Activated naive CD4-positive, alpha-beta T cell treated with anti-CD3 and anti-CD28 coated beads, Interleukin-2, amount 50 U/mL, for 16 hours (primary cell): ENCODE results near the gene SMIM21.

Source experiments
- DNase-seq: peaks from one replicate; pipeline ENCODE4 v3.0.0-alpha.2; 2020

Gene SMIM21

DNA sequence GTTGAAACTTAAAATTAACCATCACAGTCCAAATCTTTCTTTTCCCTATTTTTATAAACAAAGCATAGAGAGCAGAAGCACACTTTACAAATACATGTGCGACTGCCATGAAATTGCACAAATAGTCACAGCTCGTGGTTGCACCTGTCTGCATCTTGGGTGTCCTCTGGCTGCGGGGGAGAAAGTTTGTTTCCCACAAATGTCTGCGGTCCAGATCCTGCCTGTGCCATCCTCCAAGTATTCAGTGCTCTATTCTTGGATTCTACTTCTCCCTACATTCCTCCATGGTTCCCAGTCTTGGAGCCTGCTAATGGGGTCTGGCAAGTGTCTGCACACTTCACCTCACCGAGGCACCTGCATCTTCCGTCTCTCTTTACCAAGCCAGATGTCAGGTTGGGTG is 52.2 kb downstream of the SMIM21 start:
- DNase-seq, result no peak

DNA sequence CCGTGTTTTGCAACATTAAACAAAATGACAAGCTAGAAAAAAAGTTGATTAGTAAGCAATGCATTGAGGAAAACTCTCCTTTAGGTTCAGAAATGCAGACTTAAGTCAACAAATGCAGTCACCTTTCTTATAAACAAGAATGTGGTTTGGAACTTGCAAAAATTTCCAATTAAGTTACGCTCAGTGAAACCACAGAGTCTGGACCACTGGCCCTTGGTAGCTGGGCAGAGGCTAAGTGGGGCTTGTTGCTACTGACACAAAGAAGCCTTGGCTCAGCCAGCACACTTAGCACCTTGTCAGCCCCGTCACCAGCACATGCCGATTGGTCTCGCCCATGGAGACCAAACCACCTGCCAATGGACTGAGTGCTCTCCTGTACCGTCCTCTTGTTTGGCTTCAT is 53.0 kb downstream of the SMIM21 start:
- DNase-seq, result no peak

DNA sequence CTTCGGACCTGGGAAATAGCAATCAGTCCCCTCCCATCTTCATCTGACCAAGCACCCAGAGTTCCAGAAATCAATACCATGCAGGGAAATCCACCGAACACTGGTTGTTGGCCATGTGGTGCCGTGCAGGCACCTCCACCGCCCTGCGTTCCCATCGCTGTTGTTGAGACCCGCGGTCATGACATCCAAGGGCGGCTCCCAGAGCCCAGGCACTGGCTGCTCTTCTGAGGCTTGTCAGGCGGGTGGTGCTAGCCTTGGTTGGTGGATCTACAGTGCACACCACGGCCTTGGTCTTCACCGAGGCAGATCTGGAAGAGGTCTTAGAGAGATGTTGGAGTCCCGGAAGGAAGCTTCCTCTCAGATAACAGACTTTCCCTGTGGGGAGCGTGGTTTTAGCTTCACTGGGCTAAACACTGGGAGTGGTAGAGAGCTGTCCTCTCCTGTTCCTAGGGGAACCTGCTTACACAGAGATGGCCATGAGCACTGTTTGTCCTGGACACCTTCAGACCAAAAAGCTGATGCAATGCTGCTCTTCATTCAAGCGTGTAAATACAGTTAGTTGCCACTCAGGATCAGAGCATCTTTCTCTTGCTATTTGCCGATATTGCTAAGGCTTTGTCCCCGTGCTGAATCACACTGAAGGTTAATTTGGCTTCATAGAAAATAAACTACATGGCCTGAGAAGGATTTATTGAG is 58.3 kb downstream of the SMIM21 start:
- no peak for DNase-seq

DNA sequence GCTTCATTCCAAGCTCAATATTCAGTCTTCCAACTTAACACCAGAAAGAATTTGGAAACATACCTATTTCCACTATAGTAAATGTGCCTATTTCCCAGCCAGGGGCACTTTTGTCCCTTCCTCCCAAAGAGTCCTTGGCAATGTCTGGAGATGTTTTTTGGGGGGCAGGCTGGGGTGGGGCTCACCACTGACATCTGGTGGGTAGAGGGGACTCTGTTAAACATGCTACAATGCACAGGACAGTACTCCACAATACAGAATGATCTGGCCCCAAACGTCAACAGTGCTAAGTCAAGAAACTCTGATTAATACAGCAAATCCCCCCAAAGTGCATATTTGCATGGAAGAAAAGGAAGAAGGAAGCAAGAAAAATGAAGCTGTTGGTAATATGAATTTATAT is 61.7 kb downstream of the SMIM21 start:
- no peak for DNase-seq

DNA sequence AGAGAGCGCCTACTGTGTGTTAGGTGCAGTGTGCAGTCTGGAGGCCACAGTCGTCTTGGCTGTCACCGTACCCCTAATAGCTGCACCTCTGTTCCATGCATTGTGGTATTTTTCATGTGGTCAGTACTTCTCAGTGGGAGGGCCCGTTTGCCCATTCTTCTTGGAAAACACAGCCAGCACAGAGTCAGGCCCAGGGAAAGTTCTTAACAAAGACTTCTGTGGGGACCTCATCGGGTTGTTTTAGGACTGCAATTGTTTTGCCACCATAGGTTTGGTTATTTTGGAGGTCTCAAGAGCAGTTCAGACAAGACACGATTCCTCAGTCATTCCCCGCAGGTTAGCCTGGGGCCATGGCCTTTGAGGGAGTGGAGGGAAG is 62.3 kb downstream of the SMIM21 start:
- no peak for DNase-seq

DNA sequence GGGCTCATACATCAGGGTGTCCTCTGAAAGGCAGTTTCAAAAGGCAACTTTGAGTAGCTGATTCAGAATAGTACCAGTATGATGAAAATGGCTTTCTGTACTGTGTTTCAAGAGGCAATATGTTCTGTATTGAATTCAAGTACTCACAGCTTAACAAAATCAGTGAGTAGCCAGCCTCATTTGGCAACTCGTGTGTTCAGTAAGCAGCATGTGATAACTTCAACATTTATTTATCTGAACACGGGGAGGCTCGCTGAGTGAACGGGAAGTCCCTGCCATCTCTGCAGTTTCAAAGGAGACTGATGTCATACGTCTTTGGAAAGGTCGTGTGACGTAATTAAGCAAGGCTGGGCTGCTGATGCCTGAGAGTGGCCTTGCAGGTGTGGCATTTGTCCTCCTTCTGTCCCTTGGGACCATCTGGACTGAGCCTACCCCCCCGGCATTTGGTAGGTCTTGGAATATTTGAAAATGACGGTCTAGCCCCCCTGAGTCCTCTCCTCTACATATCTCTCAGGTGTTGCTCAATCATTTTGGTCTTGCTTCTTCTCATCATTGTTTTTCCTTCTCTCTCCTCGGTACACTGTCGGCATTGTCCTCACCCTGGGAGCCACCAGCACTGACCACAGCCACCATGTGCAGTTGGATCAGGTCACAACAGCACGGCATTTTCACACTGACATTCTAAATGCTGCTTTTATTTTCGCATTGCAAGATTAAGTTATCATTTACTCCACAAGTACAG is 62.8 kb downstream of the SMIM21 start:
- no peak for DNase-seq

DNA sequence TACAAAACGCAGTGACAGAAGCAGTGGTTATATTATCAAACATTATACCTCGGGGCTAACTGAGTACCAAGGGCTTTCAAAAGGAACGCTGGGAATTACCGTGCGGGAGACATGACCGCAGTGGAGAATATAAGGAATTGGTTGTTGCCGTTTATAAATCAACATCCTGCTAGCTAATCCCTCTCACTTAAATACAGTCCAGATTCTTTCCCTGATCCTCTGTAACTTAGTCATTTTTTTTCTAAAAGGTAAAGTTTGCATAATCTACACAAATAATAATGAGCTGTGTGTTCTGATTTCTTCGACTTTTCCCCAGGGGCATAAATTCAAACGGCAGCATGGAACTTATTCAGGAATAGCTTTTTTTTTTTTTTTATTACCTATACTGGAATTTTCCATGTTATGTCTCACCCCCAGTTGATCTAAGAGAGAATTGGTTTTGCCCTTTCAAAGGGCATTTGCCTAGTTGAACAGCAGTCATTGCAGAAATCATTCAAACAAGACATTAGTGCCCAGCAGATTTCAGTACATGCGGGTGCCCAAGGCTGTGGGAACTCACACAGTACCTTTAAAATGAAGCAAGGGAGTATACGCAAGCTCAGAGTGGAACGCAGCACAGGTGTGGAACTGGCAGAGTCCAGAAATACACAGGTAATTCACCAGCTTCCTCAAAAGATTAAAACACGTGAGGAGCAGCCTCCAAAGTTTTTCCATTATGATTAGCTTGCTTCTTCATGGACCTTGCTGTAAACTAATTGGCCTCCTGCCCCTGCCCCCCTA is 63.9 kb downstream of the SMIM21 start:
- DNase-seq, result no peak

DNA sequence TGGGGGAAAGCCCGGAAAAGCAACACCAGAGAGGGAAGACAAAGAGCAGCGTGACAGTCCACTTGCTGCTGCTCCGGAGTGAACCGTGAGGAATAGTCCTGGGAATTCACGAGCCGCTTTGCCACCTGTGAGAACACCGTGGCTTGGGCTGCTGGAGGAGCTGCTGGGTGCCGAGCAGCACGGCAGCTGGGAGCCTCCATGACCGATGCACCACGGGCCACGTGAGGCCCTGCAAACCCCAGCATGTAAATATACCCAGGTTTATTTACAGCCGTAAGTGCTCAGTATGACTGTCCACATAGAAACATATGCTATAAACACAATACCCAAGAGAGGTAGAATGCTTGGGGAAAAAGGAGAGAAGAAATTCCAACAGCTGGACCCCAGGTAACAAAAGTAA is 65.1 kb downstream of the SMIM21 start:
- DNase-seq, result no peak

DNA sequence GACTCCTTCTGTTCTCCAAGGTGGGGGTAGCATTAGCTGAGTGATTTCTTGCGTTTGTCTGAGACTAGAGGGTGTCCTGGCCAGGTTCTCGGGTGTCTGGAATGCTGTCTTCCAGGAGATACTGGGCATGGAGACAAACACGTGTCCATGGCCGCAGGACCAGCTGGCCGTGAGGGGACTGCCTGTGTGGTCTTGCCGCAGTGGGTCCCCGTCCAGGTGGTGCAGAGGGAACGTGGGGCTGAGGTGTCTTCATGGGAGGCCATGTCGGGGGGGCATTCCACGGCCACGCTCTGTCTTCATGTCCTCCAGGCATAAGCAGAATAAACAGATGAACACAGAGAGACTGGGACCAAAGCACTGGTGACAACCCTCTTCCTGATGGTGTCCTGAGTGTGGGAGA is 66.6 kb downstream of the SMIM21 start:
- no peak for DNase-seq

DNA sequence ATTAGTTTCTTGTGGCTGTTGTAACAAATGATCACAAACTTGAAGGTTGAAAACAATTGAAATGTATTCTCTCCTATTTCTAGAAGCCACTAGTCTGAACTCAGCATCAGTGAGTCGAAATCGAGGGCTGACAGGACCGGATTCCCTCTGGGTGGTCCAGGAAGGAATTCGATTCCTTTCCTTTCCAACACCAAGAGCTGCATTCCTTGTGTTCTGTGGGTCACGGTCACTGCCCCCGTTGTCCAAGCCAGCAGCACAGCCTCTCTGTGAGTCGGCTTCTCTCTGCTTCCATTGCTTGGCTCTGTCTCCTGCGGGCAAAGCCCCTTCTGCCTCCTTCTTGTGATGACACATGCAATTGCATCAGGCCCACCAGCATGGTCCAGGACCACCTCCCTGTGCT is 67.3 kb downstream of the SMIM21 start:
- DNase-seq, result no peak
